ENCODE data around the gene HOXC9.

The HOXC9 gene

DNA sequence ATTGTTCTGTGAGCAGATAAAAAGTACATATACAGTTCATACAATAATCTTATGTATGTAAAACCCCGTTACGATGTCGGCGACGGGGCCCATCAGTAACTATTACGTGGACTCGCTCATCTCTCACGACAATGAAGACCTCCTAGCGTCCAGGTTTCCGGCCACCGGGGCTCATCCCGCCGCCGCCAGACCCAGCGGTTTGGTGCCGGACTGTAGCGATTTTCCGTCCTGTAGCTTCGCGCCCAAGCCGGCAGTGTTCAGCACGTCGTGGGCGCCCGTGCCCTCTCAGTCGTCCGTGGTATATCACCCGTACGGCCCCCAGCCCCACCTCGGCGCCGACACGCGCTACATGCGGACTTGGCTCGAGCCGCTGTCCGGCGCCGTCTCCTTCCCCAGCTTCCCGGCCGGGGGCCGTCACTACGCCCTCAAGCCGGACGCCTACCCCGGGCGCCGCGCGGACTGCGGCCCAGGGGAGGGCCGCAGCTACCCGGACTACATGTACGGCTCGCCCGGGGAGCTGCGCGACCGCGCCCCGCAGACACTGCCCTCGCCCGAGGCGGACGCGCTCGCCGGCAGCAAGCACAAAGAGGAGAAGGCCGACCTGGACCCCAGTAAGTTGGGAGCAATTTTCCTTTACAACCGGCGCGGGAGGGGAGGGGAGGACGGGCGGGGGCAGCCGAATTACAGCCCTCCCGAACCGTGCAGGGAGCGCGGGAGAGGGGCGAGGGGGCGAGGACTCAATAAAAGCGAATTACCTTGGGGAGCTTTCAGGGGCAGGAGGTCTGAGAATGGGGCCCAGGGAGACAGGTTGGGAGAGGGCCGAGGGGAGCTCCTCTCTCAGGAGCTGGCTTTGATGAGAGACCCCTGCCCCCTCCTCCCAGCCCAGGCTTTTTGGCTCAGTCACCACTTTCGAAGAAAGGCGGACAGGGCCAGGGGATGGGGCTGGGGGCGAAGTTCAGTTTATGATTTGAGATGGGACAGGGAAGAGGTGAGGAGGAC lies at the start of gene HOXC9:
HOXC9 (plus strand) TSS at position 46 of the 999 bp plus-strand sequence; CDS start at position 74, 28 bp downstream.
- TF ChIP-seq, protein P1, sequence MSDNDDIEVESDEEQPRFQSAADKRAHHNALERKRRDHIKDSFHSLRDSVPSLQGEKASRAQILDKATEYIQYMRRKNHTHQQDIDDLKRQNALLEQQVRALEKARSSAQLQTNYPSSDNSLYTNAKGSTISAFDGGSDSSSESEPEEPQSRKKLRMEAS (IDR thresholded peaks at IDR 0.05; ENCODE audit: low read depth, low read length), result no peak
- TF ChIP-seq, protein P2, sequence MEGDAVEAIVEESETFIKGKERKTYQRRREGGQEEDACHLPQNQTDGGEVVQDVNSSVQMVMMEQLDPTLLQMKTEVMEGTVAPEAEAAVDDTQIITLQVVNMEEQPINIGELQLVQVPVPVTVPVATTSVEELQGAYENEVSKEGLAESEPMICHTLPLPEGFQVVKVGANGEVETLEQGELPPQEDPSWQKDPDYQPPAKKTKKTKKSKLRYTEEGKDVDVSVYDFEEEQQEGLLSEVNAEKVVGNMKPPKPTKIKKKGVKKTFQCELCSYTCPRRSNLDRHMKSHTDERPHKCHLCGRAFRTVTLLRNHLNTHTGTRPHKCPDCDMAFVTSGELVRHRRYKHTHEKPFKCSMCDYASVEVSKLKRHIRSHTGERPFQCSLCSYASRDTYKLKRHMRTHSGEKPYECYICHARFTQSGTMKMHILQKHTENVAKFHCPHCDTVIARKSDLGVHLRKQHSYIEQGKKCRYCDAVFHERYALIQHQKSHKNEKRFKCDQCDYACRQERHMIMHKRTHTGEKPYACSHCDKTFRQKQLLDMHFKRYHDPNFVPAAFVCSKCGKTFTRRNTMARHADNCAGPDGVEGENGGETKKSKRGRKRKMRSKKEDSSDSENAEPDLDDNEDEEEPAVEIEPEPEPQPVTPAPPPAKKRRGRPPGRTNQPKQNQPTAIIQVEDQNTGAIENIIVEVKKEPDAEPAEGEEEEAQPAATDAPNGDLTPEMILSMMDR (IDR thresholded peaks at IDR 0.05; ENCODE audit: low read depth, low read length), result no peak
- TF ChIP-seq POLR2A (IDR thresholded peaks at IDR 0.05; ENCODE audit: extremely low read depth, insufficient read length), result no peak
- TF ChIP-seq MYC (IDR thresholded peaks at IDR 0.05; ENCODE audit: low read depth, low read length), result no peak
- DNase-seq (ENCODE audit: low read depth), result peak; percentile 56
- peak within 1 kb of the TSS; percentile 71 for H3K4me3 ChIP-seq (ENCODE audit: low read depth, low read length)

DNA sequence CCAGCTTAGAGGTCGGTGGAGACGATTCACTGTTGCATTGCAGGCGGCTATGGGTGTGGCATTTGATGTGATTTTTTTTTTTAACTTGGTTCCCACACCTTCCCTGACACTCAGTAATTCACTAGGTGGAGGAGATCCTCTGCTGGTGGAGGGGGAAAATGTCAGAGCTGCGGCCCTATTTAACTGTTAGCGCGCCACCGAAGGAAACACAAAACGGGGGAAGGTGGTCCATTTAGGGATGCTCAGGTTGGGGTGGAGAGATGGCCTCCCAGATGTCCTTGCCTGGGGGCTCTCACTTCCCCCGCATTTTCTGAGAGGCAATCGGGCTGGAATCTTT lies 49.6 kb upstream of the HOXC9 start:
- H3K4me3 ChIP-seq (ENCODE audit: low read depth, low read length), result no peak overlapping the region
- TF ChIP-seq, protein P1 (IDR thresholded peaks at IDR 0.05; ENCODE audit: low read depth, low read length), result no peak
- TF ChIP-seq, protein P2 (IDR thresholded peaks at IDR 0.05; ENCODE audit: low read depth, low read length), result no peak
- TF ChIP-seq POLR2A (IDR thresholded peaks at IDR 0.05; ENCODE audit: extremely low read depth, insufficient read length), result no peak
- TF ChIP-seq MYC (IDR thresholded peaks at IDR 0.05; ENCODE audit: low read depth, low read length), result no peak
- peak; percentile 22 for DNase-seq (ENCODE audit: low read depth)

DNA sequence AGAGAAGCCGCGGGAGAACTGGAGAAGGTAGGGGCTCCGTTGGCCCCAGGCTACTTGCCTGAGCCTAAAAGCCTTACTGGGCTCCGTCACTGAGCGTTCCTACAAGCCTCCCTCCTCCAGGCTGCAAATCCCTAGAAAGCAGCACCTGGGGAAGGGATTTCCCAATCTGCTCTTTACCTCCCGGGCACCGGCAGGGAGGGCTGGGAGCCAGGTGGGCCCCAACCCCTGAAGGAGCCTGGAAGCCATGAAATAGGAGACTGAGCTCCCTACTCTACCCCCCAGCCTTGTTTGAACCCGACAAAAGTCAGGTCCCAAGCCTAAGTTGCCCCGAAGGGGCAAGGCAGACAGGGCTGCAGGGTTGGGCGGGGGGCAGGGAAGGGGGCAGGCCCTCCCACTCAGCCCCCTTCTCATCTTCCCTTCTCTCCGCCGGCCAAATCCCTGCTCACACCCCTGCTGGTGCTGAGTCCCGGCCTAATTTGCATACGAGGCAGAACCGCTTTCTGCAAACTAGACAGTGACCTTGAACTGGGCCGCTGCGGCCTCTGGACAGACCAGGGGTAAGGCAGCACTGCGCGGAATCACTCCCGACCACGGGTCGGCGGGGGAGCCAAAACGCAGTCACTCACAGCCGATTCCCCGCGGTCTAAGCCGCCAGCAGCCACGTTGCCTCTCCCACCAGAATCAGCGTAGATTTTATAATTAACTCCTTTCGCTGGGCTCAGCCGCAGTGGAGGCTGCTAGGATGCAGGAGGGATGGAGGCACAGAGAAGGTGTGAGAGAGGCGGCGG lies 49.0 kb upstream of the HOXC9 start:
- no peak overlapping the region for H3K4me3 ChIP-seq (ENCODE audit: low read depth, low read length)
- no peak for DNase-seq (ENCODE audit: low read depth)
- TF ChIP-seq, protein P1 (IDR thresholded peaks at IDR 0.05; ENCODE audit: low read depth, low read length), result no peak
- no peak for TF ChIP-seq MYC (IDR thresholded peaks at IDR 0.05; ENCODE audit: low read depth, low read length)
- TF ChIP-seq, protein P2 (IDR thresholded peaks at IDR 0.05; ENCODE audit: low read depth, low read length), result no peak
- no peak for TF ChIP-seq POLR2A (IDR thresholded peaks at IDR 0.05; ENCODE audit: extremely low read depth, insufficient read length)

DNA sequence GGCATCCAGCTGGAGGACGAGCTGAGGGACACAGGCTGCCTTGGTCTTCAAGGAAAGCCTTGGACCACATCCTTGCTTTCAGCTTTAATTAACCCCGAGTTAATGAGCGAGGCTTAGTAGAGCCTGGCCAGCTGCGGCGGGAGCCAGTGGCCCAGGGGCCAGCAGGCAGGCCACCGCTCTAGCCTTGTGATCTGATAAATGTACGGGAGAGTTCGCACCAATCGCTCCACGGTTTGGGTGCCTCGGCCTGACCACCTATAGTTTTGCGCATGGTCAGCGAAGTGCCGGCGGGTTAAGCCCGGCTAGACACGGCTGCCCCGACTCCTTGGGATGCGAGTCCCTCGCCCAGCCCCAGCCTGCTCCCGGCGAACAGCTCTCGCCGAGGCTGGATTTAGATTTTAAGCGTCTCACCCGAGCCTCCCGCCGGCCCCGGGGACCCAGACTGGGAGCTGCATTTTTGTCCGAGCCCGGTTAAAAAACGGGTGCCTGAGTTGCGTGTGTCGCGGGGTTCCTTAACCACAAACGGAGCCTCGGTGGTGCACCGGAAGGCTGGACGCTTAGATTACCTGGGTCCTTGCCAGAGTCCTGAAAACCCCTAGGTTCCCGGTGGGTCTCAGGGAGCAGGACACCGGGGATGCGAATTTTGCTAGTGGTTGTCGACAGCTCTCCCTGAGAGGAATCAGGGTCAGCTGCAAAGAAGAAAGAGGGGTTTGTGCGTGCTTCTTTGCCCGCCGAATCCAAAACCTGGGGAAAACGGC lies 48.2 kb upstream of the HOXC9 start:
- H3K4me3 ChIP-seq (ENCODE audit: low read depth, low read length), result no peak overlapping the region
- TF ChIP-seq, protein P1 (IDR thresholded peaks at IDR 0.05; ENCODE audit: low read depth, low read length), result no peak
- TF ChIP-seq, protein P2 (IDR thresholded peaks at IDR 0.05; ENCODE audit: low read depth, low read length), result no peak
- TF ChIP-seq POLR2A (IDR thresholded peaks at IDR 0.05; ENCODE audit: extremely low read depth, insufficient read length), result no peak
- no peak for TF ChIP-seq MYC (IDR thresholded peaks at IDR 0.05; ENCODE audit: low read depth, low read length)
- no peak for DNase-seq (ENCODE audit: low read depth)

DNA sequence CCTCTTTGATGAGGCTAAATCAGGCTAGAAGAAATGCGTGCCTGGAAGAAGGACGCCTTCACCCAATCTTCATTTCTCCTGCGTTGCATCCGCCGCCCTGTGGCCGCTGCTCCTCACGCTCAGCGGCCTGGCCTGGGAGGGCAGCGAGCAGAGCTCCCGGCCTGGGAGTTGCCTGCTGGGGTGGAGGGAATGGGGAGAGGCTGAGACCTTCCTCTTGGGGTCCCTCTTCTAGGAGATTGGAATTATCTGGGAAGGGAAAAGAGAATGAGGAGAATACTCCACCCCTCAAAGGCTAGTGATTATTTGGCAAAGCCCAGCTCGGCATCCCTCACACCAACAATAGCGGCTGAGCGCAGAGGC lies 47.6 kb upstream of the HOXC9 start:
- DNase-seq (ENCODE audit: low read depth), result no peak
- no peak overlapping the region for H3K4me3 ChIP-seq (ENCODE audit: low read depth, low read length)
- TF ChIP-seq MYC (IDR thresholded peaks at IDR 0.05; ENCODE audit: low read depth, low read length), result no peak
- no peak for TF ChIP-seq POLR2A (IDR thresholded peaks at IDR 0.05; ENCODE audit: extremely low read depth, insufficient read length)
- TF ChIP-seq, protein P2 (IDR thresholded peaks at IDR 0.05; ENCODE audit: low read depth, low read length), result no peak
- TF ChIP-seq, protein P1 (IDR thresholded peaks at IDR 0.05; ENCODE audit: low read depth, low read length), result no peak
